Thyroid gland (tissue), 4 donors: ENCODE results near the gene FLT4.

Experiments used
- POLR2A ChIP-seq, 2 donors: fragments of 450-650 bp; IDR thresholded peaks; one replicate each; pipeline ENCODE4 v1.6.1; 2017; ENCODE audit warnings: antibody characterized with exemption in 2 of 2, mild to moderate bottlenecking in 2 of 2, moderate library complexity in 1 of 2
- TF ChIP-seq, protein P1 (sequence below), 6 experiments: fragments of 200-600 bp in 3 of 6; fragments of 450-650 bp in 3 of 6; sonication (generic) in 3 of 6; IDR thresholded peaks; one replicate each; pipeline ENCODE4 v1.5.1; 2016 to 2019; ENCODE audit warnings: antibody characterized with exemption in 6 of 6, mild to moderate bottlenecking in 2 of 6, inconsistent platforms in 1 of 6, moderate library complexity in 1 of 6

DNA sequence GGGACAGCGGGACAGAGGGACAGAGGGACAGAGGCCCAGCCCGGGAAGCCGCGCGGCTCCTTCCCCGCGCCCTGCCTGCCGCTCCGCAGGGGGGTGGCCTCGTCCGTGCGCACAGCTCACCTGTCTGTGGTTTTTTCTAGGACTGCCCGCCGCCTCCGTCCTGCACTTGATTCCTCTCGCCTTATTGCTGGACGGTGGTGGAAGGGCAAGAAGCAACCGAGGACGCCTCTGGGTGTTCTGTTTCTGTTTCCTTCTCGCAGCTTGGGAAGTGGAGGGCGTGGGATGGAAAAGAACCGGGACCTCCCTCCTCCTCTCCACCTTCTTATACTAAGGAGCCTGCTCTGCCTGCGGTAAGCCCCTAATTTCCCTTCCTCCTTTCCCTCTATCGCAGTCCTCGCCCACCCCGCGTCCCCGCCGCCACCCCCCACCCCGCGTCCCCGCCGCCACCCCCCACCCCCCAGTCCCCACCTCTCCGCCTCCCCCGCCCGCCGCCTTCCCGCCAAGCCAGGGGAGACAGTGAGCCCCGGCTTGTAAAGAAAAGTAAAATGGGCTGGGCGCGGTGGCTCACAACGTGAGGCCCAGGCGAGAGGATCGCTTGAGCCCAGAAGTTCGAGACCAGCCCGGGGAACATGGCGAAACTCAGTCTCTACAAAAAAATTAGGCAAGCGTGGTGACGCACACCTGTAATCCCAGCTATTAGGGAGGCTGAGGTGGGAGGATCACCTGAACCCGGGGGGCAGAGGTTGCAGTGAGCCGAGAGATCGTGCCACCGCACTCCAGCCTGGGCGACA lies 9.6 kb upstream of the FLT4 start:
- TF ChIP-seq, protein P1, sequence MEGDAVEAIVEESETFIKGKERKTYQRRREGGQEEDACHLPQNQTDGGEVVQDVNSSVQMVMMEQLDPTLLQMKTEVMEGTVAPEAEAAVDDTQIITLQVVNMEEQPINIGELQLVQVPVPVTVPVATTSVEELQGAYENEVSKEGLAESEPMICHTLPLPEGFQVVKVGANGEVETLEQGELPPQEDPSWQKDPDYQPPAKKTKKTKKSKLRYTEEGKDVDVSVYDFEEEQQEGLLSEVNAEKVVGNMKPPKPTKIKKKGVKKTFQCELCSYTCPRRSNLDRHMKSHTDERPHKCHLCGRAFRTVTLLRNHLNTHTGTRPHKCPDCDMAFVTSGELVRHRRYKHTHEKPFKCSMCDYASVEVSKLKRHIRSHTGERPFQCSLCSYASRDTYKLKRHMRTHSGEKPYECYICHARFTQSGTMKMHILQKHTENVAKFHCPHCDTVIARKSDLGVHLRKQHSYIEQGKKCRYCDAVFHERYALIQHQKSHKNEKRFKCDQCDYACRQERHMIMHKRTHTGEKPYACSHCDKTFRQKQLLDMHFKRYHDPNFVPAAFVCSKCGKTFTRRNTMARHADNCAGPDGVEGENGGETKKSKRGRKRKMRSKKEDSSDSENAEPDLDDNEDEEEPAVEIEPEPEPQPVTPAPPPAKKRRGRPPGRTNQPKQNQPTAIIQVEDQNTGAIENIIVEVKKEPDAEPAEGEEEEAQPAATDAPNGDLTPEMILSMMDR (IDR thresholded peaks at IDR 0.05) = no peak
- TF ChIP-seq POLR2A (IDR thresholded peaks at IDR 0.05) = no peak
